Large intestine (tissue), 3 donors: Measurements from ENCODE around the gene SH3RF3. TPM values are rescaled to one million over a fixed set of nuclear protein-coding genes. Genes with fewer than 3 reads are reported as not detected.

Experiments used
- DNase-seq, 2 donors: peaks; one replicate each; pipeline versions ENCODE4 v3.0.0 to v3.0.0-alpha.2; 2013
- H3K27ac ChIP-seq: one replicate; pipeline ENCODE4 v1.5.1; 2013; ENCODE audit warnings: low read length
- H3K27me3 ChIP-seq: 2 replicates; pipeline ENCODE4 v1.6.1; 2013; ENCODE audit warnings: low read length; ENCODE audit not compliant: control insufficient read depth, insufficient read depth
- H3K36me3 ChIP-seq: 2 replicates; pipeline ENCODE4 v1.6.1; 2013; ENCODE audit warnings: low read length; ENCODE audit not compliant: control insufficient read depth, insufficient read depth
- H3K4me1 ChIP-seq: one replicate; pipeline ENCODE4 v1.6.1; 2013; ENCODE audit warnings: low read length; ENCODE audit not compliant: control insufficient read depth, insufficient read depth
- H3K4me3 ChIP-seq: one replicate; pipeline ENCODE4 v1.5.1; 2013; ENCODE audit warnings: low read length
- H3K9me3 ChIP-seq: one replicate; pipeline ENCODE4 v1.6.1; 2013; ENCODE audit warnings: mild to moderate bottlenecking, low read depth, low read length, moderate library complexity; ENCODE audit not compliant: control insufficient read depth
- WGBS: methylation state at CpG from one replicate; pipeline ENCODE4 v1.1.5; 2013; ENCODE audit warnings: low lambda C conversion rate; ENCODE audit not compliant: insufficient coverage; 5-methylcytosine and 5-hydroxymethylcytosine counted together
- polyA plus RNA-seq: library from polyadenylated mRNA; unstranded; fragments of 120-200 nt; gene quantifications from one replicate; pipeline ENCODE4 v1.2.1, GENCODE V29; 2013

Gene SH3RF3
- polyA plus RNA-seq, 1 donor, result 3.0 TPM

- Histone ChIP-seq H3K4me3 (no peak overlapping the region), H3K27ac (no peak overlapping the region), H3K27me3 (no peaks in the 10 kb centered on the region), H3K9me3 (peaks cover 8% of the 10 kb centered on the region), H3K36me3 (no peaks in the 10 kb centered on the region), H3K4me1 (no peaks in the 10 kb centered on the region)
- 37% methylated on average over 2 of the region's 20 CpGs for WGBS
- DNase-seq, result no peak
Measured at GRCh38 chr2:109446278-109447131, 317.5 kb downstream of the SH3RF3 start.

GRCh38 chr2:109447251-109447661 lies 318.3 kb downstream of the SH3RF3 start:
- H3K4me3 ChIP-seq, result no peak overlapping the region
- no CpG with 5 or more reads among the region's 9 CpGs for WGBS
- no peak for DNase-seq
- H3K9me3 ChIP-seq, result peaks cover 8% of the 10 kb centered on the region
- no peaks in the 10 kb centered on the region for H3K36me3 ChIP-seq
- H3K27me3 ChIP-seq, result no peaks in the 10 kb centered on the region
- no peak overlapping the region for H3K27ac ChIP-seq
- no peaks in the 10 kb centered on the region for H3K4me1 ChIP-seq

- no peak overlapping the region for H3K4me3 ChIP-seq
- H3K36me3 ChIP-seq, result no peaks in the 10 kb centered on the region
- DNase-seq, result no peak
- no peak overlapping the region for H3K27ac ChIP-seq
- no peaks in the 10 kb centered on the region for H3K4me1 ChIP-seq
- no peaks in the 10 kb centered on the region for H3K27me3 ChIP-seq
- H3K9me3 ChIP-seq, result peaks cover 5% of the 10 kb centered on the region
- no CpG with 5 or more reads among the region's 6 CpGs for WGBS
Measured at GRCh38 chr2:109447776-109448175, 318.8 kb downstream of the SH3RF3 start.

GRCh38 chr2:109448207-109448606 lies 319.2 kb downstream of the SH3RF3 start:
- DNase-seq, result no peak
- Histone ChIP-seq H3K4me1 (no peaks in the 10 kb centered on the region), H3K27ac (no peak overlapping the region), H3K27me3 (no peaks in the 10 kb centered on the region), H3K4me3 (no peak overlapping the region), H3K9me3 (peaks cover 1% of the 10 kb centered on the region), H3K36me3 (no peaks in the 10 kb centered on the region)
- no CpG with 5 or more reads among the region's 4 CpGs for WGBS

- H3K4me3 ChIP-seq, result no peak overlapping the region
- no peaks in the 10 kb centered on the region for H3K9me3 ChIP-seq
- no peak for DNase-seq
- H3K27ac ChIP-seq, result no peak overlapping the region
- H3K27me3 ChIP-seq, result no peaks in the 10 kb centered on the region
- H3K4me1 ChIP-seq, result no peaks in the 10 kb centered on the region
- WGBS, result no CpG with 5 or more reads among the region's 20 CpGs
- no peaks in the 10 kb centered on the region for H3K36me3 ChIP-seq
Measured at GRCh38 chr2:109448946-109449788, 320.2 kb downstream of the SH3RF3 start.

- Histone ChIP-seq H3K27me3 (no peaks in the 10 kb centered on the region), H3K9me3 (no peaks in the 10 kb centered on the region), H3K27ac (no peak overlapping the region), H3K4me3 (no peak overlapping the region), H3K36me3 (no peaks in the 10 kb centered on the region), H3K4me1 (no peaks in the 10 kb centered on the region)
- WGBS, result no CpG with 5 or more reads among the region's 12 CpGs
- no peak for DNase-seq
Measured at GRCh38 chr2:109450574-109451273, 321.7 kb downstream of the SH3RF3 start.

- no peak overlapping the region for H3K27ac ChIP-seq
- no peaks in the 10 kb centered on the region for H3K36me3 ChIP-seq
- no peaks in the 10 kb centered on the region for H3K4me1 ChIP-seq
- no CpG with 5 or more reads among the region's 6 CpGs for WGBS
- no peaks in the 10 kb centered on the region for H3K27me3 ChIP-seq
- H3K4me3 ChIP-seq, result no peak overlapping the region
- DNase-seq, result no peak
- H3K9me3 ChIP-seq, result no peaks in the 10 kb centered on the region
Measured at GRCh38 chr2:109451671-109452070, 322.7 kb downstream of the SH3RF3 start.

GRCh38 chr2:109452318-109453305 lies 323.6 kb downstream of the SH3RF3 start:
- no peaks in the 10 kb centered on the region for H3K9me3 ChIP-seq
- no CpG with 5 or more reads among the region's 17 CpGs for WGBS
- H3K4me1 ChIP-seq, result no peaks in the 10 kb centered on the region
- no peak for DNase-seq
- H3K27me3 ChIP-seq, result no peaks in the 10 kb centered on the region
- no peak overlapping the region for H3K27ac ChIP-seq
- H3K4me3 ChIP-seq, result no peak overlapping the region
- H3K36me3 ChIP-seq, result no peaks in the 10 kb centered on the region

- no peak overlapping the region for H3K4me3 ChIP-seq
- H3K27ac ChIP-seq, result no peak overlapping the region
- no peaks in the 10 kb centered on the region for H3K4me1 ChIP-seq
- H3K36me3 ChIP-seq, result no peaks in the 10 kb centered on the region
- no peaks in the 10 kb centered on the region for H3K9me3 ChIP-seq
- DNase-seq, result no peak
- H3K27me3 ChIP-seq, result no peaks in the 10 kb centered on the region
- no CpG with 5 or more reads among the region's 15 CpGs for WGBS
Measured at GRCh38 chr2:109453371-109453995, 324.5 kb downstream of the SH3RF3 start.
